Activated gamma-delta T cell (primary cell): ENCODE results near the gene ZNF225.
"Not testable (repeated sequence)": the region's sequence is repeated elsewhere in the genome, so short reads cannot be mapped to it uniquely, and the experiment has no call there.

Experiments used
- DNase-seq: peaks from one replicate; lab custom pipeline; 2025; lab: John Stamatoyannopoulos, UW

Gene ZNF225

DNA sequence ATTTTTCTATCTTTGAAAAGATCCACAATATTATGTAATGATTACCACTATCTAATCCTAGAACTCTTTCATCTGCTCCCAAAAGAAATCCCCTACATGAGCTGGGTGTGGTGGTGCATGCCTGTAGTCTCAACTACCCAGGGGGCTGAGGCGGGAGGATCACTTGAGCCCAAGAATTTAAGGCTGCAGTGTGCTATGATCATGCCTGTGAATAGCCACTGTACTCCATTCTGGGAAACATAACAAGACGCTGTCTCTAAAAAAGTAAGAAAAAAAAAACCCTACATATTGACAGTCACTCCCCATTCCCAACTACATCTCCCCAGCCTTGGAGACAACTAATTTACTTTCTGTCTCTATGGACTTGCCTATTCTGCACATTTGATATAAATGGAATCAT, 50.6 kb downstream of the ZNF225 start:
- no peak for DNase-seq

- DNase-seq: no peak
Measured at GRCh38 chr19:44164327-44164672, 51.1 kb downstream of the ZNF225 start.

DNA sequence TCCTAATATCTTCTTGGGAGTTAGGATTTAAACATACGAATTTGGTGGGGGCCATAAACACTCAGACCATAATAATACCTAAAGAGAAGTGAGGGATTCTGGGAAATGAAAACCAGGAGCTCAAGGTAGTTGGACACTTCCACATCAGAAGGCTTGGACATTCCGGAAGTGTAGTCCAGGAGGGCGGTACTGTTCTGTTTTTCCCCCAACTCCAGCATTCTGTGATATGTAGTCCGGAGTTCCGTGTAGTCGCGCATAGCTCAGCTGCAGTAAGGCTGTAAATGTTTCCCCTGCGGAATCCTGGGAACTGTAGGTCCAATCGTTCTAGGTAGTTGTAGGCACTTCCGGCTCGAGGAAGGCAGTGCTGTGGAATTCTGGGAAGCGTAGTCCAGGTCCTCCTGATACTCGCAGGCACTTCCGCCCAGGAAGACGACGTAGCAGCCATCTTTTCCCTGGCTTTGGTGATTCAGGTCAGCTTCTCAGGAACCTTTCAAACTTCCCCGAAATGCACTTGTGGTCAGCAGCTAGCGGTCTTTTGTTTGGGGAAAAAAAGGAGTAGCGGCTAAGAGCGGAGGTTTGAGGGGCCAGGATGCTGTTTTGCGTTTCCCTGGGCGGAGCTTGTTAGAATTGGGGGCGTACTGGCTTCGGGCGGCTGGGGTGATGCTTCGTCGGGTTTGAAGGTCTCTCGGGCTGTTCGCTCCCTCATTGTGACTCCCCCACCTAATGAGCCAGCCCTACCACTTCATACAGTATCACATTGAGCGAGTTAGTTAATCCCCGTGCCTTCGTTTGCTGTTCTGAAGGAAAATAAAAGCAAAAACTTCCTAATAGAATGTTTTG, 51.7 kb downstream of the ZNF225 start, which contains the start of gene ZNF226:
TSS of gene ZNF226 (plus strand) at position 428 of the 840 bp plus-strand sequence. CDS start 4,981 bp downstream, outside the sequence.
- DNase-seq: no peak

- not testable (repeated sequence) for DNase-seq
Measured at GRCh38 chr19:44170660-44171059, 57.5 kb downstream of the ZNF225 start.

DNA sequence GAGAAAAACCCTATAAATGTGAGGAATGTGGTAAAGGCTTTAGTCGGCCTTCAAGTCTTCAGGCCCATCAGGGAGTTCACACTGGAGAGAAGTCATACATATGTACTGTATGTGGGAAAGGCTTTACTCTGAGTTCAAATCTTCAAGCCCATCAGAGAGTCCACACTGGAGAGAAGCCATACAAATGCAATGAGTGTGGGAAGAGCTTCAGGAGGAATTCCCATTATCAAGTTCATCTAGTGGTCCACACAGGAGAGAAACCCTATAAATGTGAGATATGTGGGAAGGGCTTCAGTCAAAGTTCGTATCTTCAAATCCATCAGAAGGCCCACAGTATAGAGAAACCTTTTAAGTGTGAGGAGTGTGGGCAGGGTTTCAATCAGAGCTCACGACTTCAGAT, 63.4 kb downstream of the ZNF225 start:
- DNase-seq: no peak

- no peak for DNase-seq
Measured at GRCh38 chr19:44180968-44181367, 67.8 kb downstream of the ZNF225 start.

GRCh38 chr19:44182145-44182544, 68.9 kb downstream of the ZNF225 start:
- DNase-seq: no peak
